Endothelial cell of umbilical vein (primary cell): ENCODE results near the gene ZFR. TPM values are rescaled to one million over a fixed set of nuclear protein-coding genes. Genes with fewer than 3 reads are reported as not detected.

Experiments used
- BruUV-seq: library from RNA; stranded (reverse); fragments of 400-500 nt; replicated peaks from 2 replicates; lab custom pipeline; 2021; lab: Mats Ljungman, UMichigan
- CTCF ChIA-PET: fragments of 300-600, 350-600 bp; sonication (Branson Sonifier 250); formaldehyde crosslinking; loops from one replicate; lab custom pipeline; 2021; ENCODE audit warnings: antibody characterized with exemption, inconsistent platforms; lab: Charles Lee
- POLR2A ChIA-PET: fragments of 300-600, 350-600 bp; sonication (Branson Sonifier 250); formaldehyde crosslinking; loops from one replicate; lab custom pipeline; 2021; ENCODE audit warnings: antibody characterized with exemption, inconsistent platforms; lab: Charles Lee
- DNase-seq: peaks from one replicate; pipeline ENCODE4 v3.0.0-alpha.2; 2011; ENCODE audit warnings: low read depth, low spot score
- FAIRE-seq: peaks from 2 replicates; lab custom pipeline; 2011; peaks lifted over from hg19 to GRCh38; lab: Jason Lieb, UNC
- H2AFZ ChIP-seq: 2 replicates; pipeline ENCODE4 v1.6.0; 2012; ENCODE audit warnings: low read depth, low read length, control low read depth, inconsistent platforms
- H3K27ac ChIP-seq: 2 replicates; pipeline ENCODE4 v1.5.1; 2011; ENCODE audit warnings: low read depth, mild to moderate bottlenecking, control low read depth, low read length, moderate library complexity; ENCODE audit not compliant: insufficient read depth
- H3K27me3 ChIP-seq, 2 experiments: 2 replicates each; pipeline versions ENCODE4 v1.6.0 to v1.6.1; 2011; ENCODE audit warnings: low read length in 2 of 2, mixed read lengths in 1 of 2; ENCODE audit not compliant: control insufficient read depth in 2 of 2, insufficient read depth in 2 of 2
- H3K36me3 ChIP-seq, 2 experiments: 2 replicates in 1 of 2; 3 replicates in 1 of 2; pipeline ENCODE4 v1.5.1; 2011; ENCODE audit warnings: low read length in 2 of 2, mild to moderate bottlenecking in 1 of 2, moderate library complexity in 1 of 2; ENCODE audit not compliant: control insufficient read depth in 2 of 2, insufficient read depth in 2 of 2; ENCODE audit errors: extremely low read depth in 1 of 2
- H3K4me1 ChIP-seq: 3 replicates; pipeline ENCODE4 v1.5.1; 2011; ENCODE audit warnings: mild to moderate bottlenecking, low read length; ENCODE audit not compliant: control insufficient read depth, insufficient read depth; ENCODE audit errors: extremely low read depth
- H3K4me2 ChIP-seq: 2 replicates; pipeline ENCODE4 v1.6.1; 2011; ENCODE audit warnings: low read length, control low read depth, mixed read lengths; ENCODE audit not compliant: insufficient read depth
- H3K4me3 ChIP-seq, 3 experiments: fragments of 200-600 bp in 1 of 3; sonication (generic), shearing (Covaris generic) in 1 of 3; replicated peaks in 1 of 3; 2 replicates each; pipeline ENCODE4 v1.5.1; 2011 to 2016; ENCODE audit warnings: control low read depth in 3 of 3, low read length in 3 of 3, mild to moderate bottlenecking in 2 of 3, inconsistent platforms in 1 of 3, low read depth in 1 of 3, moderate library complexity in 1 of 3; ENCODE audit not compliant: insufficient read depth in 1 of 3
- H3K79me2 ChIP-seq: 2 replicates; pipeline ENCODE4 v1.6.0; 2012; ENCODE audit warnings: low read length, inconsistent platforms; ENCODE audit not compliant: control insufficient read depth, insufficient read depth
- H3K9ac ChIP-seq: replicated peaks from 2 replicates; pipeline ENCODE3; 2011; ENCODE audit warnings: low read length, control low read depth; ENCODE audit not compliant: insufficient read depth; ENCODE audit errors: extremely low read depth
- H3K9me1 ChIP-seq: replicated peaks from 3 replicates; pipeline ENCODE4 v1.6.0; 2011; ENCODE audit warnings: mild to moderate bottlenecking, low read length; ENCODE audit not compliant: control insufficient read depth, insufficient read depth; ENCODE audit errors: extremely low read depth
- H3K9me3 ChIP-seq: replicated peaks from 2 replicates; pipeline ENCODE4 v1.5.1; 2012; ENCODE audit warnings: low read length, inconsistent platforms; ENCODE audit not compliant: control insufficient read depth, insufficient read depth
- H4K20me1 ChIP-seq: replicated peaks from 2 replicates; pipeline ENCODE3; 2011; ENCODE audit warnings: mild to moderate bottlenecking, low read length; ENCODE audit not compliant: control insufficient read depth, insufficient read depth; ENCODE audit errors: extremely low read depth
- CTCF ChIP-seq, 2 donors: IDR thresholded peaks; 1 replicate in 1 of 2; 2 replicates in 1 of 2; pipeline ENCODE4 v1.5.1; 2011; ENCODE audit warnings: low read length in 2 of 2, mild to moderate bottlenecking in 2 of 2, moderate library complexity in 2 of 2, control low read depth in 1 of 2, inconsistent platforms in 1 of 2, low read depth in 1 of 2; ENCODE audit not compliant: insufficient read depth in 1 of 2; ENCODE audit errors: extremely low read depth in 1 of 2
- EZH2 ChIP-seq: IDR thresholded peaks from 2 replicates; pipeline ENCODE4 v1.6.1; 2012; ENCODE audit warnings: borderline replicate concordance, low read depth, mild to moderate bottlenecking, moderate library complexity, low read length, inconsistent platforms; ENCODE audit not compliant: severe bottlenecking
- FOS ChIP-seq: IDR thresholded peaks from 2 replicates; pipeline ENCODE4 v1.6.1; 2011; ENCODE audit warnings: mild to moderate bottlenecking, low read length, moderate library complexity, borderline replicate concordance; ENCODE audit not compliant: insufficient read depth
- GATA2 ChIP-seq: IDR thresholded peaks from 2 replicates; pipeline ENCODE4 v1.7.0; 2011; ENCODE audit warnings: low read depth, mild to moderate bottlenecking, moderate library complexity, mixed read lengths, low read length; ENCODE audit not compliant: insufficient read length, insufficient read depth
- JUN ChIP-seq: IDR thresholded peaks from 2 replicates; pipeline ENCODE4 v1.6.1; 2011; ENCODE audit warnings: borderline replicate concordance, low read depth; ENCODE audit not compliant: insufficient read length, insufficient read depth
- MAX ChIP-seq: IDR thresholded peaks from 2 replicates; pipeline ENCODE4 v1.6.1; 2011; ENCODE audit not compliant: insufficient read depth, insufficient read length
- MYC ChIP-seq: IDR thresholded peaks from one replicate; pipeline ENCODE4 v1.6.1; 2011; ENCODE audit warnings: mild to moderate bottlenecking, low read depth, low read length
- POLR2A ChIP-seq: IDR thresholded peaks from 2 replicates; pipeline ENCODE4 v1.6.1; 2012; ENCODE audit warnings: low read depth, mild to moderate bottlenecking, control low read depth, low read length
- dilution Hi-C: fragments of 300-500 bp; cut with MboI; formaldehyde crosslinking; loops from one replicate; pipeline ENCODE4 v1.15.0; 2019; ENCODE audit warnings: low sequenced_read_pairs; ENCODE audit not compliant: extremely low pct_ligation_motif_present
- intact Hi-C: fragments of 100-400 bp; cut with micrococcal nuclease; formaldehyde crosslinking; loops from one replicate; pipeline ENCODE4 v1.10.0; 2022
- polyA plus RNA-seq, 4 experiments: library from polyadenylated mRNA; depleted of rRNA in 3 of 4; stranded (reverse) in 3 of 4; unstranded in 1 of 4; fragments of >200 nt; gene quantifications; 2 replicates each; pipeline versions ENCODE4 v1.2.1 to v1.2.3, GENCODE V29; 2011 to 2012; ENCODE audit warnings: missing spikeins in 1 of 4
- total RNA-seq: library from RNA; stranded (reverse); gene quantifications from 2 replicates; pipeline ENCODE4 v1.2.3, GENCODE V29; 2021

Gene ZFR
- total and polyA plus RNA-seq, 2 donors (not counting 3 experiments of a cell fraction or from before 2014, with no cell fraction given) = 60.1 to 79.4 TPM

GRCh38 chr5:32462618-32463017 lies 18.1 kb upstream of the ZFR start:
- no peak overlapping the region for H3K9ac ChIP-seq
- no peaks in the 10 kb centered on the region for H3K9me1 ChIP-seq
- no peak overlapping the region for H2AFZ ChIP-seq
- intact Hi-C loops (no loop called here), dilution Hi-C loops (no loop called here)
- FAIRE-seq (no peak), DNase-seq (no peak)
- H3K4me2 ChIP-seq = no peak overlapping the region
- H3K36me3 ChIP-seq = no peaks in the 10 kb centered on the region
- no peaks in the 10 kb centered on the region for H3K79me2 ChIP-seq
- no peak overlapping the region for H3K27ac ChIP-seq
- BruUV-seq = no TSS peak
- no peaks in the 10 kb centered on the region for H4K20me1 ChIP-seq
- ChIA-PET CTCF (interaction anchor here (0.9 kb wide), 1 partner anchor 9 kb away, joined by 3 read pairs; no protein-coding TSS in a partner anchor), POLR2A (no interaction called here)
- no peak overlapping the region for H3K4me3 ChIP-seq
- TF ChIP-seq JUN (no peak), FOS (no peak), POLR2A (no peak), MAX (no peak), GATA2 (no peak), EZH2 (no peak), MYC (no peak), CTCF (IDR thresholded peaks at IDR 0.05; ENCODE audit: extremely low read depth in 1 of 2, insufficient read depth in 1 of 2, low read depth in 1 of 2, low read length in 2 of 2) (no peak)
- peaks cover under 1 to 5% of the 10 kb centered on the region in 2 experiments for H3K27me3 ChIP-seq
- H3K9me3 ChIP-seq = no peaks in the 10 kb centered on the region
- no peaks in the 10 kb centered on the region for H3K4me1 ChIP-seq
